Left kidney (tissue), 2 donors: ENCODE measurements around the gene SHH. TPM values are rescaled to one million over a fixed set of nuclear protein-coding genes. Genes with fewer than 3 reads are reported as not detected.

Experiments
- DNase-seq: peaks from one replicate; pipeline ENCODE4 v3.0.0-alpha.2; 2013
- polyA plus RNA-seq: library from polyadenylated mRNA; unstranded; fragments of 120-200 nt; gene quantifications from one replicate; pipeline ENCODE4 v1.2.1, GENCODE V29; 2013; ENCODE audit not compliant: insufficient read length

SHH gene
- polyA plus RNA-seq, 1 donor: 2.1 TPM

GRCh38 chr7:155792315-155792960 is 19.8 kb downstream of the SHH start:
- no peak for DNase-seq

GRCh38 chr7:155791836-155792235 is 20.4 kb downstream of the SHH start:
- no peak for DNase-seq

- DNase-seq: no peak
These were observed 21.0 kb downstream of the SHH start for GRCh38 chr7:155791214-155791737.

GRCh38 chr7:155790666-155791065 is 21.6 kb downstream of the SHH start:
- DNase-seq: no peak

GRCh38 chr7:155789001-155789725 is 23.1 kb downstream of the SHH start:
- no peak for DNase-seq

- no peak for DNase-seq
These were observed 23.7 kb downstream of the SHH start for GRCh38 chr7:155788616-155789000.

- no peak for DNase-seq
These were observed 25.0 kb downstream of the SHH start for GRCh38 chr7:155787171-155787851.

GRCh38 chr7:155786491-155786890 is 25.8 kb downstream of the SHH start:
- DNase-seq: no peak

GRCh38 chr7:155785536-155785935 is 26.7 kb downstream of the SHH start:
- DNase-seq: no peak

GRCh38 chr7:155782466-155782865 is 29.8 kb downstream of the SHH start:
- DNase-seq: no peak

GRCh38 chr7:155781433-155781832 is 30.8 kb downstream of the SHH start:
- DNase-seq: no peak

GRCh38 chr7:155780884-155781283 is 31.4 kb downstream of the SHH start:
- DNase-seq: no peak

GRCh38 chr7:155778349-155778748 is 33.9 kb downstream of the SHH start:
- no peak for DNase-seq

- DNase-seq: no peak
These were observed 35.7 kb downstream of the SHH start for GRCh38 chr7:155776606-155777005.

- no peak for DNase-seq
These were observed 36.6 kb downstream of the SHH start for GRCh38 chr7:155775691-155776090.

- DNase-seq: no peak
These were observed 37.3 kb downstream of the SHH start for GRCh38 chr7:155774947-155775346.

GRCh38 chr7:155773531-155773930 is 38.7 kb downstream of the SHH start:
- no peak for DNase-seq

- no peak for DNase-seq
These were observed 42.0 kb downstream of the SHH start for GRCh38 chr7:155770241-155770640.

- no peak for DNase-seq
These were observed 42.6 kb downstream of the SHH start for GRCh38 chr7:155769701-155770100.

GRCh38 chr7:155766966-155767916 is 45.0 kb downstream of the SHH start:
- DNase-seq: no peak

- no peak for DNase-seq
These were observed 45.9 kb downstream of the SHH start for GRCh38 chr7:155766386-155766785.

- DNase-seq: no peak
These were observed 46.8 kb downstream of the SHH start for GRCh38 chr7:155765458-155765857.
